ENCODE results near the gene OPRM1. TPM values are rescaled to one million over a fixed set of nuclear protein-coding genes. Genes with fewer than 3 reads are reported as not detected.

The OPRM1 gene
- total and polyA plus RNA-seq, 2 of the 8 experiments (the other 6 are each of a cell fraction or from before 2014, with no cell fraction given) = not detected

- TF ChIP-seq CTCF (IDR thresholded peaks at IDR 0.05; ENCODE audit: control extremely low read depth in 1 of 3, insufficient read depth in 1 of 3, low read depth in 1 of 3, low read length in 3 of 3) = no peak
- TF ChIP-seq EZH2 (IDR thresholded peaks at IDR 0.05; ENCODE audit: low read depth, low read length, severe bottlenecking) = no peak
- peak; percentile 34 for TF ChIP-seq ASH2L (IDR thresholded peaks at IDR 0.05; ENCODE audit: low read length)
- peak; percentile 76; the same call in 1 of the 2 replicates for TF ChIP-seq CEBPB (IDR thresholded peaks at IDR 0.05; ENCODE audit: low read depth, low read length)
- no peak for TF ChIP-seq SAP30 (IDR thresholded peaks at IDR 0.05; ENCODE audit: insufficient read depth, insufficient replicate concordance, low read length)
- TF ChIP-seq BACH1 (IDR thresholded peaks at IDR 0.05; ENCODE audit: low read length) = no peak
- TF ChIP-seq BCL11A (IDR thresholded peaks at IDR 0.05; ENCODE audit: low read depth in 2 of 2, low read length in 2 of 2) = no peak
Measured at GRCh38 chr6:154247119-154247861, 208.2 kb downstream of the OPRM1 start (continued).

Data from H1 (cell line).